K562 (cell line): Measurements from ENCODE around the gene AGAP1. TPM values are rescaled to one million over a fixed set of nuclear protein-coding genes. Genes with fewer than 3 reads are reported as not detected.

ENCODE experiments used
- ATAC-seq: fragments of 200-7000 bp; cut with Tn5 transposase; 3 replicates; pipeline ENCODE4 v1.9.1; 2020; ENCODE audit warnings: moderate library complexity
- BruUV-seq: library from RNA; stranded (reverse); fragments of 400-500 nt; replicated peaks from 2 replicates; lab custom pipeline; 2021; lab: Mats Ljungman, UMichigan
- CTCF ChIA-PET: fragments of 300-600 bp; formaldehyde crosslinking; extraction: SDS; loops from one replicate; lab custom pipeline; 2021; ENCODE audit warnings: low intra/inter-chr PET ratio; lab: Yijun Ruan, JAX
- POLR2A ChIA-PET: fragments of 300-600, 350-650 bp; sonication (Branson Sonifier 250); formaldehyde crosslinking; extraction: SDS; loops from one replicate; lab custom pipeline; 2021; ENCODE audit warnings: antibody characterized with exemption, inconsistent platforms; lab: Yijun Ruan, JAX
- DNase-seq, 4 experiments: peaks; one replicate each; pipeline versions ENCODE4 v3.0.0 to v3.0.0-alpha.2; 2011 to 2018; ENCODE audit warnings: low spot score in 3 of 4, mixed read lengths in 3 of 4; ENCODE audit errors: extremely low read depth in 1 of 4
- FAIRE-seq: peaks from 2 replicates; lab custom pipeline; 2011; peaks lifted over from hg19 to GRCh38; lab: Jason Lieb, UNC
- H2AFZ ChIP-seq: 2 replicates; pipeline ENCODE4 v1.6.0; 2011; ENCODE audit warnings: low read depth, low read length, control low read depth, inconsistent platforms
- H3K27ac ChIP-seq: fragments of 200-600 bp; 3 replicates; pipeline ENCODE4 v1.8.0; 2011; ENCODE audit warnings: low read depth, mild to moderate bottlenecking, control low read depth, inconsistent platforms, low read length, moderate library complexity, mixed read lengths; ENCODE audit errors: extremely low read depth
- H3K27me3 ChIP-seq, 2 experiments: fragments of 300-600 bp in 1 of 2; 2 replicates in 1 of 2; 3 replicates in 1 of 2; pipeline versions ENCODE4 v1.6.0 to v1.8.0; 2011; ENCODE audit warnings: inconsistent platforms in 2 of 2, low read length in 2 of 2, mild to moderate bottlenecking in 1 of 2, mixed read lengths in 1 of 2, moderate library complexity in 1 of 2; ENCODE audit not compliant: control insufficient read depth in 2 of 2, insufficient read depth in 2 of 2
- H3K36me3 ChIP-seq: fragments of 300-600 bp; 3 replicates; pipeline ENCODE4 v1.8.0; 2011; ENCODE audit warnings: mild to moderate bottlenecking, low read length, inconsistent platforms; ENCODE audit not compliant: control insufficient read depth, insufficient read depth
- H3K4me1 ChIP-seq, 2 experiments: fragments of 200-600 bp in 1 of 2; replicated peaks in 1 of 2; 2 replicates in 1 of 2; 3 replicates in 1 of 2; pipeline versions ENCODE4 v1.5.1 to v1.8.0; 2011; ENCODE audit warnings: inconsistent platforms in 2 of 2, low read length in 2 of 2, mild to moderate bottlenecking in 1 of 2, mixed read lengths in 1 of 2, moderate library complexity in 1 of 2; ENCODE audit not compliant: control insufficient read depth in 2 of 2, insufficient read depth in 2 of 2
- H3K4me2 ChIP-seq: 2 replicates; pipeline ENCODE4 v1.6.1; 2011; ENCODE audit warnings: low read length, control low read depth, inconsistent platforms, mixed read lengths; ENCODE audit not compliant: insufficient read depth
- H3K4me3 ChIP-seq: fragments of 200-600 bp; sonication (generic), shearing (Covaris generic); 2 replicates; pipeline ENCODE4 v1.5.1; 2016; ENCODE audit warnings: control low read depth, inconsistent platforms
- H3K79me2 ChIP-seq: fragments of 200-600 bp; 3 replicates; pipeline ENCODE4 v1.8.0; 2011; ENCODE audit warnings: low read length, inconsistent platforms; ENCODE audit not compliant: control insufficient read depth, insufficient read depth
- H3K9ac ChIP-seq, 2 experiments: 2 replicates each; pipeline versions ENCODE4 v1.6.0 to v1.6.1; 2011; ENCODE audit warnings: low read depth in 2 of 2, low read length in 2 of 2, control low read depth in 1 of 2, inconsistent platforms in 1 of 2, mild to moderate bottlenecking in 1 of 2, mixed read lengths in 1 of 2; ENCODE audit not compliant: insufficient read depth in 1 of 2
- H3K9me1 ChIP-seq: one replicate; pipeline ENCODE4 v1.6.0; 2011; ENCODE audit warnings: inconsistent platforms, mild to moderate bottlenecking, low read length, moderate library complexity; ENCODE audit not compliant: control insufficient read depth, insufficient read depth
- H3K9me3 ChIP-seq: replicated peaks from 2 replicates; pipeline ENCODE4 v1.5.1; 2011; ENCODE audit warnings: low read depth, low read length, inconsistent platforms; ENCODE audit not compliant: control insufficient read depth, insufficient read depth
- H4K20me1 ChIP-seq: replicated peaks from 2 replicates; pipeline ENCODE4 v1.6.1; 2011; ENCODE audit warnings: low read length, inconsistent platforms, mixed read lengths; ENCODE audit not compliant: control insufficient read depth, insufficient read depth
- ARID2 ChIP-seq: fragments of 450-650 bp; IDR thresholded peaks from 2 replicates; pipeline ENCODE4 v1.6.1; 2017; ENCODE audit warnings: antibody characterized with exemption, mild to moderate bottlenecking
- CBX5 ChIP-seq: IDR thresholded peaks from 2 replicates; pipeline ENCODE4 v1.6.1; 2014; ENCODE audit warnings: low read depth, borderline replicate concordance
- ELF4 ChIP-seq: fragments of 450-650 bp; formaldehyde crosslinking; IDR thresholded peaks from 2 replicates; pipeline ENCODE4 v1.4.0; 2022; ENCODE audit warnings: missing genetic modification characterization
- GATA2 ChIP-seq: sonication (generic); formaldehyde crosslinking; IDR thresholded peaks from 2 replicates; pipeline ENCODE4 v1.4.0; 2020; ENCODE audit warnings: mild to moderate bottlenecking, missing genetic modification reagents
- HDAC3 ChIP-seq: fragments of 450-650 bp; IDR thresholded peaks from 2 replicates; pipeline ENCODE4 v1.6.1; 2018; ENCODE audit warnings: borderline replicate concordance, mild to moderate bottlenecking, moderate library complexity; ENCODE audit not compliant: partially characterized antibody
- IRF2 ChIP-seq: sonication (generic); formaldehyde crosslinking; IDR thresholded peaks from 2 replicates; pipeline ENCODE4 v1.8.1; 2022; ENCODE audit warnings: mild to moderate bottlenecking, missing genetic modification reagents
- PTBP1 ChIP-seq: fragments of 200-400 bp; formaldehyde crosslinking; IDR thresholded peaks from 2 replicates; pipeline ENCODE4 v1.6.1; 2017; ENCODE audit warnings: low read depth, low read length
- TAL1 ChIP-seq: fragments of 450-650 bp; IDR thresholded peaks from 2 replicates; pipeline ENCODE4 v1.6.1; 2016; ENCODE audit warnings: mild to moderate bottlenecking
- WGBS: fragments of 100-300 bp; shearing (Covaris generic); methylation state at CpG from one replicate; pipeline ENCODE4 v1.1.6; 2016; ENCODE audit warnings: low coverage, mixed read lengths; ENCODE audit not compliant: insufficient coverage; ENCODE audit errors: missing lambda C conversion rate; 5-methylcytosine and 5-hydroxymethylcytosine counted together
- in situ Hi-C: fragments of 300-500 bp; cut with MboI; formaldehyde crosslinking; loops from 4 replicates; pipeline ENCODE4 v1.15.0; 2018; ENCODE audit warnings: inconsistent platforms, mixed read lengths
- intact Hi-C: fragments of 100-400 bp; cut with micrococcal nuclease; formaldehyde crosslinking; loops from 2 replicates; pipeline ENCODE4 v1.14.2; 2022
- polyA plus RNA-seq, 8 experiments: library from polyadenylated mRNA; depleted of rRNA in 4 of 8; stranded (reverse) in 5 of 8; unstranded in 3 of 8; fragments of >200 nt; fragmentation: Nextera tagmentation in 2 of 8; fragmentation: Illumina TruSeq in 1 of 8; extraction: Ambion mirVana in 2 of 8; extraction: Trizol in 1 of 8; gene quantifications; 2 replicates each; pipeline versions ENCODE4 v1.2.1 to v1.2.3, GENCODE V29; 2011 to 2014; ENCODE audit warnings: inconsistent platforms in 1 of 8, missing spikeins in 1 of 8
- total RNA-seq, 7 experiments: library from RNA; depleted of rRNA in 6 of 7; stranded (reverse); fragments of >200 nt in 6 of 7; fragmentation: Illumina TruSeq in 2 of 7; extraction: Trizol in 2 of 7; gene quantifications; 2 replicates each; pipeline versions ENCODE4 v1.2.1 to v1.2.3, GENCODE V29; 2011 to 2021; ENCODE audit warnings: low replicate concordance in 1 of 7
- TF ChIP-seq, protein P1 (sequence below), 2 experiments: fragments of 450-650 bp; conservative IDR thresholded peaks; 2 replicates each; pipeline ENCODE4 v1.6.1; 2017; ENCODE audit warnings: mild to moderate bottlenecking in 2 of 2, moderate library complexity in 2 of 2

Gene AGAP1
- total and polyA plus RNA-seq, 9 of the 15 experiments (the other 6 are each of a cell fraction or from before 2014, with no cell fraction given) = 1.3 to 24.0 (median 10.6) TPM

DNA sequence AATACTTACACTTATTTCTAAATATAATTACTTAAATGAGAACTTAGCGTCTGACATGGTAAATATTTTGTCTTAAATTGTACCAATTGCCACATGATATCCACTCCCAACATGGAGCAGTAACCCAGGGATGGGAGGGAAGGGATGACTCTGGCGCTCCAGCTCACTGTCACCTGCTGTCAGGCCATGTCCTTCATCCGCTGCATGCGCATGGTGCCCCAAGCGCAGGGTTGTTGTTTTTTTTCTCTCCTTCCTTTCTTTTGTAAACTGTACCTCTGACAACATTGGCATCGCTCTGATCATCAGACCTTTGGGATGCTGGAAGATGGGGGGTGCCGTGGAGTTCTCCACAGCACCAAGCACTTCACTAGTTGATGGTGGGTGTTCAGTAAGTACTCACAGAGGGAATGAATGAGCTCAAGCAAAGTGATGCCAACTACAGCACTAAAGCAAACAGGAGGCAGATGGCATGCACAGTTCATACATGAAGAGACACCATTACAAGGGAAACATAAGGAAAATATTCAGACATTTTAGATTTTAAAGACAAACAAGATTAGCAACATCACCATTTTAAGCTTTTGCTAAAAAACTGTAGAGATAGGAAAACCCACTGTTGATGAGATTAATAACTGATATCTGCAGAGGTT lies 426.5 kb downstream of the AGAP1 start:
- in situ Hi-C loops = no loop called here
- no peaks in the 10 kb centered on the region for H3K9me3 ChIP-seq
- H2AFZ ChIP-seq = no peak overlapping the region
- H3K9ac ChIP-seq = no peak overlapping the region
- H3K9me1 ChIP-seq = no peaks in the 10 kb centered on the region
- H3K36me3 ChIP-seq = 0 out of 3 replicates have a peak, but pooled peaks cover 2% of the 10 kb centered on the region
- no peak for DNase-seq
- BruUV-seq = no TSS peak
- TF ChIP-seq CBX5 (no peak), PTBP1 (no peak)
- TF ChIP-seq, all 486 proteins: peak for 0
- Histone ChIP-seq H3K4me1 (no peaks in the 10 kb centered on the region), H3K27ac (no peak overlapping the region), H3K79me2 (no peaks in the 10 kb centered on the region), H3K4me3 (no peak overlapping the region), H3K27me3 (no peaks in the 10 kb centered on the region), H4K20me1 (no peaks in the 10 kb centered on the region), H3K4me2 (no peak overlapping the region)
- POLR2A ChIA-PET = no interaction called here
- CTCF ChIA-PET = no interaction called here
- ATAC-seq (no peak), FAIRE-seq (no peak)
- intact Hi-C loops = no loop called here
- 100% methylated on average over 6 of the region's 7 CpGs for WGBS

DNA sequence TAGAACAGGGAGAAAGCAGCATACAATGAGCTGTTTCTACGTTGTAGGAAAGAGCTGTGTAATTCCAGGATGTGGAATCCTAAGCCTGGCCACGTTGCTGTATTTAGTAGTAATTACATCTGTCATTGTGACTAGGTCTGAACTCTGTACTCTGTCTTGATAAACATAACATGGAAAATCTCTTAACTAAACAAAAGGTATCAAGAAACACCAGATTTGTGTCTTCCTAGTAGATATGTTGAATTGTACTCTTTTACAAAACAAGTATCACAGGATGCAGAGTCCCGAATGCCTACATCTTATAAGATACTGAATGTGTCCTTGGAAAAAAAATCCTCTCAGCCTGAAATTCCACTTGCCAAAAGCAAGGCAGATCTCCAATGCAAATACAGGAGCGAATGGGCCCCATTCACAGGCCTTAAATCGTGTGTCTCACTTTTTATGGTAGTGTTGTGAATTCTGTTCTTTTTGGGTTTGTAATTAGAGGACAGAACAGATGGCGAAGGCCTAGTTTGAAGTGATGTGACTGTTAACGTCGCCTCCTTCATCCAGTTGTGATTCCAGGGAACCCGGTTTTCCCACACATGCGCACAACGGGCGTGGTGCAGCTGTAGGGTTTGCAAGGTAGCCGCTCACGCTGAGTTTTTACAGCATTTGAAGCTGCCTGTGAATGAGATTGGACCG lies 427.8 kb downstream of the AGAP1 start:
- Histone ChIP-seq H3K36me3 (0 out of 3 replicates have a peak, but pooled peaks cover 2% of the 10 kb centered on the region), H3K4me1 (no peaks in the 10 kb centered on the region)
- in situ Hi-C loops = no loop called here
- POLR2A ChIA-PET = no interaction called here
- no TSS peak for BruUV-seq
- no peak for TF ChIP-seq IRF2 (CRISPR knock-in tag)
- TF ChIP-seq ELF4 = no peak
- TF ChIP-seq TAL1 = no peak
- TF ChIP-seq GATA2 = no peak
- TF ChIP-seq, protein P1, sequence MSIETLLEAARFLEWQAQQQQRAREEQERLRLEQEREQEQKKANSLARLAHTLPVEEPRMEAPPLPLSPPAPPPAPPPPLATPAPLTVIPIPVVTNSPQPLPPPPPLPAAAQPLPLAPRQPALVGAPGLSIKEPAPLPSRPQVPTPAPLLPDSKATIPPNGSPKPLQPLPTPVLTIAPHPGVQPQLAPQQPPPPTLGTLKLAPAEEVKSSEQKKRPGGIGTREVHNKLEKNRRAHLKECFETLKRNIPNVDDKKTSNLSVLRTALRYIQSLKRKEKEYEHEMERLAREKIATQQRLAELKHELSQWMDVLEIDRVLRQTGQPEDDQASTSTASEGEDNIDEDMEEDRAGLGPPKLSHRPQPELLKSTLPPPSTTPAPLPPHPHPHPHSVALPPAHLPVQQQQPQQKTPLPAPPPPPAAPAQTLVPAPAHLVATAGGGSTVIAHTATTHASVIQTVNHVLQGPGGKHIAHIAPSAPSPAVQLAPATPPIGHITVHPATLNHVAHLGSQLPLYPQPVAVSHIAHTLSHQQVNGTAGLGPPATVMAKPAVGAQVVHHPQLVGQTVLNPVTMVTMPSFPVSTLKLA (conservative IDR thresholded peaks at IDR 0.05) = no peak
- TF ChIP-seq HDAC3 = no peak
- no peak for TF ChIP-seq ARID2
- TF ChIP-seq, all 486 proteins: peak for 0
- H3K4me2 ChIP-seq = no peak overlapping the region
- ATAC-seq (no peak), DNase-seq (no peak), FAIRE-seq (no peak)
- no peak overlapping the region for H3K9ac ChIP-seq
- no peak overlapping the region for H2AFZ ChIP-seq
- H4K20me1 ChIP-seq = no peaks in the 10 kb centered on the region
- H3K4me3 ChIP-seq = no peak overlapping the region
- no peaks in the 10 kb centered on the region for H3K79me2 ChIP-seq
- H3K9me1 ChIP-seq = no peaks in the 10 kb centered on the region
- CTCF ChIA-PET = no interaction called here
- intact Hi-C loops = no loop called here
- H3K27ac ChIP-seq = no peak overlapping the region
- H3K27me3 ChIP-seq = no peaks in the 10 kb centered on the region
- no peaks in the 10 kb centered on the region for H3K9me3 ChIP-seq
- 89% methylated on average over 15 of the region's 15 CpGs for WGBS
